Subcutaneous abdominal adipose tissue (tissue), 5 donors: ENCODE results near the gene TRIM15.
"Not testable (repeated sequence)": the region's sequence is repeated elsewhere in the genome, so short reads cannot be mapped to it uniquely, and the experiment has no call there.

Source experiments
- H3K27ac ChIP-seq: one replicate; pipeline ENCODE4 v1.7.0; 2013; ENCODE audit warnings: low read depth, mild to moderate bottlenecking, inconsistent platforms, low read length, moderate library complexity
- H3K27me3 ChIP-seq, 5 donors: one replicate each; pipeline ENCODE4 v1.7.0; 2013; ENCODE audit warnings: low read length in 5 of 5, inconsistent platforms in 1 of 5; ENCODE audit not compliant: control insufficient read depth in 5 of 5, insufficient read depth in 4 of 5
- H3K36me3 ChIP-seq, 5 donors: one replicate each; pipeline ENCODE4 v1.7.0; 2013; ENCODE audit warnings: low read length in 5 of 5; ENCODE audit not compliant: control insufficient read depth in 5 of 5, insufficient read depth in 5 of 5
- H3K4me1 ChIP-seq, 5 donors: one replicate each; pipeline ENCODE4 v1.7.0; 2013; ENCODE audit warnings: low read length in 5 of 5, mild to moderate bottlenecking in 3 of 5, moderate library complexity in 1 of 5; ENCODE audit not compliant: control insufficient read depth in 5 of 5, insufficient read depth in 5 of 5
- H3K4me3 ChIP-seq, 5 donors: one replicate each; pipeline ENCODE4 v1.7.0; 2013; ENCODE audit warnings: low read length in 5 of 5, low read depth in 1 of 5
- H3K9ac ChIP-seq, 5 donors: one replicate each; pipeline ENCODE4 v1.7.0; 2013; ENCODE audit warnings: low read length in 5 of 5, mild to moderate bottlenecking in 4 of 5, moderate library complexity in 3 of 5
- H3K9me3 ChIP-seq, 5 donors: one replicate each; pipeline ENCODE4 v1.7.0; 2013; ENCODE audit warnings: low read length in 5 of 5; ENCODE audit not compliant: control insufficient read depth in 5 of 5
- donor health status: healthy.
- donor health status: healthy.
- donor health status: healthy.
- donor health status: healthy.
- donor health status: healthy.

The TRIM15 gene

DNA sequence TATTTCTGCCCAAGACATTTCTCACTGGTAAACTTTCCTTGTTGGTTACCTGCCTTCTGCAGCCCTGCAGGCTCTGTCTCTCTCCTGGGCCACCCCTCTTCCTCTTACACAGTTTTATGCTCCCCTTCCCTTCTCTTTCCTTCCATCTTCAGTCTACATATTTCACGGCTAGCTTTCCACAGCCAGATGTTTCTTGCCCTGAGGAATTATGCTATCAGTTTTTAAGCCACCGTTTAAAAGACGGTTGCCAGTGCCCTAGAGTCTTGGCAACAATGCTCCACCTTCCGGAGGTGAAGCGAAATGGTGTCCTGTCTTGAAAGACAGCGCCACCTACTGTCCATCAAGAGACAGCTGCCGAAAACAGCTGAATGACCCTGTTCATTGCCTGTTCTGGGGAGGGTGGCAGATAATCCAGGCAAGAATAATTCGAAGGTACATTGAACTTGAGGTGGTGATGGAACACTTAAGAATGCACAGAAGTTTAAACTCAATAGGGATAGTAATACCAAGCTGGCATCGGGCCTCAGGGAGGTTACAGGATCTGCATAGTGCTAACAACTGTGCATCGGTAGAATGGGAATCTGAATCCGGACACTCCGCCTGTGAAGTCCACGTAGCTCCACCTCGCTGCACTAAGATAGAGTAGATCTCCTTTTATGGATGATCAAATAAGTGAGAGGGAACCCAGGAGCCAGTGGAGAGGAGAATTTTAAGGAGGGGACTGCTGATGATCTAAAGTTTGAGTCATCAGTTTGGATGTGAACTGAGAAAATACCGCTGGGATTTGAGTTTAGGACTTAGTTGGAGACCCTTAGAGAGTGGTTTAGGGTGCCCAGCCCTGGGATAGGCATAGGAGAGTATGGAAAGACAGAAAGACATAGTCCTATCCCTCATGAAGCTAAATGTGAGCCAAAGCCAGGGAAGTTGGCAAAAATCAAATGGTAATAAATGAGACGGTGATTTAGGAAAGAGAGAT lies 32.2 kb upstream of the TRIM15 start:
- Histone ChIP-seq H3K9me3 (no peaks in the 10 kb centered on the region), H3K9ac (no peak overlapping the region), H3K27ac (no peak overlapping the region), H3K4me1 (peaks cover 0 to 13% (median 10%) of the 10 kb centered on the region in 5 donors), H3K4me3 (no peak overlapping the region), H3K36me3 (no peaks in the 10 kb centered on the region), H3K27me3 (peaks cover 20 to 58% (median 38%) of the 10 kb centered on the region in 5 donors)

DNA sequence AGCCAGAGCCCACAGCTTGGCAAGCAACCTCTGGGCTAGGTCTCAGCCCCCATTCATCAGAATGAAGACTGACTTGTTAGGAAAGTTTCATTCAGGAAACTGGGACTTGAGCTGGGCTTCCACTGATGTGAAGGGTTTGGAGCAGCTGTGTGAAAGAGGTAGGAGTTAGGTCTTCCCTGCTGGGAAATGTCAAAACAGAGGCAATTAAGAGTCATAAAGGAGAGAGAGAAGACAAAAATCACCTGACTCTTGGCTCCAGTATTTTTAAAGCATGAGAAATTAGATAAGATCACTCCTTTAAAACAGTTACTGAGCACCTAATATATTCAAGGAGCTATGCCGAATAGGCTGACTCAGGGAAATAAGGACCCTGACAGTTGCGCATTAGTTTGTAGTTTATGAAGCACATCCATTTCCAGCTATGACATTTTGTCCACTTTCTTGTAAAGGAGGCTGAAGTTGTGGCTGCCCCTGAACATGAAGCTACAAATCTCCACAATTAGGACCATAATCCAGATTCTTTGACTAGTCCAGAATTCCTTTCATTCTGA lies 31.3 kb upstream of the TRIM15 start:
- peaks cover 0 to 13% (median 10%) of the 10 kb centered on the region in 5 donors for H3K4me1 ChIP-seq
- H3K27ac ChIP-seq: no peak overlapping the region
- no peaks in the 10 kb centered on the region for H3K9me3 ChIP-seq
- H3K9ac ChIP-seq: no peak overlapping the region
- no peaks in the 10 kb centered on the region for H3K36me3 ChIP-seq
- peaks cover 19 to 54% (median 33%) of the 10 kb centered on the region in 5 donors for H3K27me3 ChIP-seq
- H3K4me3 ChIP-seq: no peak overlapping the region

DNA sequence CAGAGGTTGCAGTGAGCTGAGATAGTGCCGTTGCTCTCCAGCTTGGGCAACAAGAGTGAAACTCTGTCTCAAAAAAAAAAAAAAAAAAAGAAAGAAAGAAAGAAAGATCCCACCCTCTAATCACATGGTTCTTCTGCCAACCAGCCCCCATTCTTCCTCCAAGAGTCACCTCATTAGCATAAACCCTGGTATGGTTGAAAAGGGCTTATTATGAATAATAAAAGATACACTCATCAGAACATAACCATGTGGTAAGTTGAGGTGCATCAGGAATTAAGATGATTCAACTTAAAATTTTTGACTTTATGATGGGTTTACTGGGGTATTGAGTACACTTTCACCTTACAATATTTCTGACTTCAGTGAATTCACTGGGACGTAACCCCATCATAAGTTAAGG lies 28.2 kb upstream of the TRIM15 start:
- Histone ChIP-seq H3K4me1 (peaks cover 0 to 6% (median 3%) of the 10 kb centered on the region in 5 donors), H3K27me3 (peaks cover 5 to 35% (median 16%) of the 10 kb centered on the region in 5 donors)

DNA sequence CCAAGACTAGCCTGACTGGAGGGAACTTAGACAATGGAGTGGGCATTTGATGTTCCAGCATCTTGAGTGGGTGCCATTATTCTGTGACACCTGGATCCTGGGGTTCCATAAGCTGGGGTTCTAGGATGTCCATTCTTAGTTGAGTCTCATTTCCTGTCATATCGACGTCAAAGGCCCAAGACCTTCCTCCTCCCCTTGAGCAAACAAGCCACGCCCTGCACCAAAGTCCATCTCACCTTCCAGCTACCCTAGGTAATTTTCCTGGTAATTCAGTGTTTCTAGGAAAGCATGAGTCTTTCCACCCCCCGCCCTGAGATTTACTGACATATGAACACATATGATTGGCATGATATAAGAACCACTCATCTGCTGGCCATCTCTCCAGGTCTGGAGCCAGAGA lies 27.6 kb upstream of the TRIM15 start, which contains the start of gene TRIM40:
TSS of gene TRIM40 (plus strand) at position 384 of the 400 bp plus-strand sequence. CDS start 897 bp downstream, outside the sequence.
- no peak within 1 kb of the TSS for H3K4me3 ChIP-seq
- no peaks in the 10 kb centered on the region for H3K9me3 ChIP-seq
- H3K9ac ChIP-seq: no peak within 1 kb of the TSS
- H3K4me1 ChIP-seq: peaks cover 0 to 5% (median 2%) of the 10 kb centered on the region in 5 donors
- H3K36me3 ChIP-seq: no peaks in the 10 kb centered on the region
- no peak within 1 kb of the TSS for H3K27ac ChIP-seq
- H3K27me3 ChIP-seq: peaks cover 0 to 30% (median 10%) of the 10 kb centered on the region in 5 donors

More for the DNA sequence above, 28.2 kb upstream of the TRIM15 start:
- Histone ChIP-seq H3K9me3 (no peaks in the 10 kb centered on the region), H3K36me3 (no peaks in the 10 kb centered on the region), H3K9ac (no peak overlapping the region), H3K27ac (no peak overlapping the region), H3K4me3 (no peak overlapping the region)

DNA sequence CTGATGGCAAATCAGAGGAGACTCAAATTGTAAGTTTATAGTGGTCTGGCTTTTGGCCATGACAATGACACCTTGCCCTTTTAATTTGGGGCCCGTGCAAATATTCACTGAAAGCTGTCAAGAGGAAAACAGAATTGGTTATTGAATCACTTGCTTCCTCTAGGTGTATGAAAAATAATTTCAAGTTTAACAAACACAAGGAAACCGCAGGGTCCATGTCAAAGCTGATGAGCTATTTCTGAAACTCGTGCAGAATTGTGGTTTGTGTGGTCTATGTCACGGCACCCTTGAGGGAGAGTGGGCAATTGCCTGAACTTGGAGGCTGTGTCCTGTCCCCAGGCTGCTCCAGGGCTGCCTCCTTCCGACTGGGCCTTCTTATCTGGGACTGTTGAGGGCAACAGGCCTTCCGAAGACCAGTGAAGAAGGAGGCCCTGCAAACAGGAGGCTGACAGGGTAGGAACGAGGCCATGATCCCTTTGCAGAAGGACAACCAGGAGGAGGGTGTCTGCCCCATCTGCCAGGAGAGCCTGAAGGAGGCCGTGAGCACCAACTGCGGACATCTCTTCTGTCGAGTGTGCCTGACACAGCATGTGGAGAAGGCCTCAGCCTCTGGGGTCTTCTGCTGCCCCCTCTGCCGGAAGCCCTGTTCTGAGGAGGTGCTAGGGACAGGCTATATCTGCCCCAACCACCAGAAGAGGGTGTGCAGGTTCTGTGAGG lies 26.6 kb upstream of the TRIM15 start:
- peaks cover 0 to 22% (median 7%) of the 10 kb centered on the region in 5 donors for H3K27me3 ChIP-seq
- H3K4me3 ChIP-seq: no peak overlapping the region
- H3K36me3 ChIP-seq: no peaks in the 10 kb centered on the region
- H3K9ac ChIP-seq: no peak overlapping the region
- no peaks in the 10 kb centered on the region for H3K9me3 ChIP-seq
- no peaks in the 10 kb centered on the region for H3K4me1 ChIP-seq
- no peak overlapping the region for H3K27ac ChIP-seq

DNA sequence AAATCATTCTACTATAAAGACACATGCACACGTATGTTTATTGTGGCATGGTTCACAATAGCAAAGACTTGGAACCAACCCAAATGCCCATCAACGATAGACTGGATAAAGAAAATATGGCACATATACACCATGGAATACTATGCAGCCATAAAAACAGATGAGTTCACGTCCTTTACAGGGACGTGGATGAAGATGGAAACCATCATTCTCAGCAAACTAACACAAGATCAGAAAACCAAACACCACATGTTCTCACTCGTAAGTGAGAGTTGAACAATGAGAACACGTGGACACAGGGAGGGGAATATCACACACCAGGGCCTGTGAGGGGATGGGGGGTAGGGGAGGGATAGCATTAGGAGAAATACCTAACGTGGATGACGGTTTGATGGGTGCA lies 23.1 kb upstream of the TRIM15 start:
- H3K27me3 ChIP-seq: peaks cover under 1 to 12% (median 6%) of the 10 kb centered on the region in 5 donors
- not testable (repeated sequence) for H3K4me3 ChIP-seq, H3K9ac ChIP-seq, H3K4me1 ChIP-seq, H3K36me3 ChIP-seq, H3K27ac ChIP-seq, H3K9me3 ChIP-seq

DNA sequence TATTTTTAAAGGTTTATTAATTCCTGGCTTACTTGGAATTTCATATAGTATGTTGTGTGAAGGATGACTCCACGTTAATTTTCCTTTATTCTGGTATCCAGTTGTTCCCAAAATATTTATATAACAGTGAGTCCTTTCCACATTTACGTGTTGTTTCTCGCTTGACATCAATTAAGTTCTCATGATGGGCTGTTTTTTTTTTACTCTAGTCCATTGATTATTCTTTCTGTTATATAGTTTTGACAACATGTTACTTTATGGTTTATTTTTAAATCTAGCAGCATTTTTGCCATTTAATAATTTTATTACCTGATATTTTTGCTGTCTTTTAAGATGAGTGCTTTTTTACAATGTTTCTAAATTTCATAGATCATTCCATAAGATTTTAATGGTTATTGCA lies 20.7 kb upstream of the TRIM15 start:
- peaks cover 3 to 20% (median 10%) of the 10 kb centered on the region in 5 donors for H3K27me3 ChIP-seq

DNA sequence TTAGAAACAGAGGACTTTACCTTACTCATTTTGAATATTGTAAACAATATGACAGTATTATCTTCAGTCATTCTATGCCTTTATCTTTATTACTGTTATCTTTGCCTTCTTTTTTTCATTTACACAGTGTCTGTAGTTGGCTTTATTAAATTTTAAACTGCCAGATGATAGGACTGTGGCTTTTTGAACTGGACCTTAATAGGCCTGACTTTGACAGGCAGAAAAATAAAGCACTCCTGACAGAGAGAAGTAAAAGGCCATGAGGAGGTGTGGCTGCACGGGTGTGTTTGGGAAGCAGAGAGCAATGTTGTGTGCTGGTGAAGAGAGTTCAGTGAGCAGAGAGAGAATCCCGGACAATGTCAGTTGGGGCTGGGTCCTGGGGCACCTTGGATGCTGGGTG lies 19.6 kb upstream of the TRIM15 start:
- no peaks in the 10 kb centered on the region for H3K4me1 ChIP-seq
- H3K9ac ChIP-seq: no peak overlapping the region
- H3K27me3 ChIP-seq: peaks cover 3 to 22% (median 13%) of the 10 kb centered on the region in 5 donors
- H3K36me3 ChIP-seq: no peaks in the 10 kb centered on the region
- H3K9me3 ChIP-seq: no peaks in the 10 kb centered on the region
- H3K27ac ChIP-seq: no peak overlapping the region
- no peak overlapping the region for H3K4me3 ChIP-seq

More for the DNA sequence above, 20.7 kb upstream of the TRIM15 start:
- Histone ChIP-seq H3K4me3 (no peak overlapping the region), H3K36me3 (no peaks in the 10 kb centered on the region), H3K4me1 (no peaks in the 10 kb centered on the region), H3K9ac (no peak overlapping the region), H3K27ac (no peak overlapping the region), H3K9me3 (no peaks in the 10 kb centered on the region)

DNA sequence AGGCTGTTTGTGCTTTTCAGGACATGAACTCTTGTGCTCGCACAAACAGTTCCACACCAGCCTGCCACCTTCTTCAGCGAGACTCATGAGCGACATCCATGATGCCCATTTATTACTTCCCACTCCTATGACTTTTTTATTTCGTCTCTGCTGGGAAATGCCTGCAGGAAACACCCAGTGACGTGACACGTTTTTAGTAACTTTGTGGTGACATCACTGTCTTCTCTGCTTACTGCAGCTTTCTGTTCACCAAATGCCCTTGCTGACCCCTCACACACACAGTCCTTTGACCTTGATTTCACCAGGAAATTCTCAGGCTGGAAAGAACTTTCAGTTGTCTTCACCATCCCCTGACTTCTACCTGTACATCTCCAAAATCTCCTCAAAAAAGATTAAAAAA lies 18.5 kb upstream of the TRIM15 start:
- Histone ChIP-seq H3K4me1 (no peaks in the 10 kb centered on the region), H3K27me3 (peaks cover 3 to 22% (median 13%) of the 10 kb centered on the region in 5 donors), H3K9me3 (no peaks in the 10 kb centered on the region)

More for the DNA sequence above, 18.5 kb upstream of the TRIM15 start:
- Histone ChIP-seq H3K4me3 (no peak overlapping the region), H3K9ac (no peak overlapping the region), H3K27ac (no peak overlapping the region), H3K36me3 (no peaks in the 10 kb centered on the region)
